RWPE2 (cell line): ENCODE results near the gene SLC37A1.
"Not testable (repeated sequence)": the region's sequence is repeated elsewhere in the genome, so short reads cannot be mapped to it uniquely, and the experiment has no call there.

Experiments used
- ATAC-seq: fragments of 200-7000 bp; cut with Tn5 transposase; 3 replicates; pipeline ENCODE4 v1.9.1; 2021; ENCODE audit warnings: low read depth
- DNase-seq: peaks from one replicate; pipeline ENCODE4 v3.0.0-alpha.2; 2020; ENCODE audit warnings: low spot score
- H3K27ac ChIP-seq: fragments of 450-650 bp; 2 replicates; pipeline ENCODE4 v1.5.1; 2017; ENCODE audit warnings: mild to moderate bottlenecking; ENCODE audit not compliant: poor library complexity, severe bottlenecking
- H3K27me3 ChIP-seq: fragments of 250-450 bp; sonication (Bioruptor Pico); 2 replicates; pipeline ENCODE4 v1.5.1; 2021; ENCODE audit warnings: mild to moderate bottlenecking, moderate library complexity; ENCODE audit not compliant: insufficient read depth, poor library complexity, severe bottlenecking
- H3K36me3 ChIP-seq: fragments of 250-450 bp; sonication (Bioruptor Pico); 2 replicates; pipeline ENCODE4 v1.5.1; 2020; ENCODE audit warnings: low read depth, mild to moderate bottlenecking, moderate library complexity
- H3K4me1 ChIP-seq: fragments of 250-450 bp; sonication (Bioruptor Pico); 2 replicates; pipeline ENCODE4 v1.5.1; 2021; ENCODE audit warnings: mild to moderate bottlenecking, moderate library complexity; ENCODE audit not compliant: insufficient read depth, poor library complexity, severe bottlenecking
- H3K4me3 ChIP-seq: fragments of 250-450 bp; sonication (Bioruptor Pico); 2 replicates; pipeline ENCODE4 v1.5.1; 2021; ENCODE audit warnings: mild to moderate bottlenecking, moderate library complexity; ENCODE audit not compliant: severe bottlenecking
- H3K9me3 ChIP-seq: fragments of 250-450 bp; sonication (Bioruptor Pico); 2 replicates; pipeline ENCODE4 v1.5.1; 2021; ENCODE audit warnings: mild to moderate bottlenecking, moderate library complexity; ENCODE audit not compliant: severe bottlenecking
- CTCF ChIP-seq: fragments of 450-650 bp; IDR thresholded peaks from one replicate; pipeline ENCODE4 v1.5.1; 2017; ENCODE audit warnings: mild to moderate bottlenecking, moderate library complexity; ENCODE audit not compliant: poor library complexity, severe bottlenecking

SLC37A1 gene

GRCh38 chr21:42613756-42614155 is 100.1 kb downstream of the SLC37A1 start:
- no peak overlapping the region for H3K27ac ChIP-seq

DNA sequence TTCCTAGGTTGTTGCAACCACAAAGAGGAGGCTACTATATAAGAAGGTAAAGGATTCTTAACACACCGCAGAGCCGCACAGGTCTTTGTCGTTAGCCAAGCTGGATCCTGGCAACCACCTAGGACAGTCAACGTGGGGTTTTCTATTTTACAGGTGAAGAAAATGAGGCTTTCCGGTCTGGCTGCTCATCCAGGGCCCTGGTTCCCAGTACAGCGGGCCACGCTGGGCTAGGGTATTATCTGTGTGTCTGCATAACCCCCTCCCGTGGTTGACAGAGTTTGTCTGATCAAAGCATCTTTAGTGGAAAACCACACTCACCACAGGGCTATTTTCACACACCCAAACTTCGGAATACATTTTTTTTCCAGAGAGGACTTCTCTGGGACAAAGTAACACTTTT is 100.7 kb downstream of the SLC37A1 start:
- Histone ChIP-seq H3K36me3 (no peaks in the 10 kb centered on the region), H3K4me3 (no peak overlapping the region), H3K27ac (peak overlapping the region; percentile 9), H3K27me3 (peaks cover 5% of the 10 kb centered on the region), H3K4me1 (peaks cover 4% of the 10 kb centered on the region), H3K9me3 (no peaks in the 10 kb centered on the region)
- no peak for TF ChIP-seq CTCF
- ATAC-seq = no peak
- peak; percentile 26 for DNase-seq

More at GRCh38 chr21:42613756-42614155, 100.1 kb downstream of the SLC37A1 start:
- ATAC-seq (no peak), DNase-seq (peak; percentile 25)
- Histone ChIP-seq H3K36me3 (no peaks in the 10 kb centered on the region), H3K27me3 (peaks cover 5% of the 10 kb centered on the region), H3K9me3 (no peaks in the 10 kb centered on the region), H3K4me3 (no peak overlapping the region), H3K4me1 (peaks cover 4% of the 10 kb centered on the region)
- TF ChIP-seq CTCF = no peak

DNA sequence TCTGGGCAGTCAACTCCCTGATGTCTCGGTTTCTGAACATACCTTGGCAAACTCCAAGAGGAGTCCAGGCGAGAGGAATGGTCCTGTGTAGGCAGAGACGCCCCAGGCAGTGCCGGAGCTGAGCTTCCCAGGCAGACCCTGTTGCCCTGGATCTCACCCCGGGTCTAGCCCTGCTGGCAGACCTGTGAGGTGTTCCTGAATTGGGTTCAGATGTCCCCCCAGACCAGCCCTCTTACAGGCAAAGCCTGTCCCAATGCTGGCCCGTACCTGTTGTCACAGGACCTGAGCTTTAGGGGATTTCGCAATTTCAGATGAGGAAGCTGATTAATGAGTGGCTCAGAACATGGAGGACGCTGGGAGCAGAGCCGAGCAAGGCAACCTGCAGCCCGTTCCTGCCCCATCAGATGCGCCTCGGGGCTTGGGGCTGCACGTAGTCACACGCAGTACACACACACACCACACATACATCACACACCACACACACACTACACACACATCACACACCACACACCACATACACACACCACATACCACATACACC is 101.2 kb downstream of the SLC37A1 start:
- H3K9me3 ChIP-seq = no peaks in the 10 kb centered on the region
- H3K27me3 ChIP-seq = peaks cover 5% of the 10 kb centered on the region
- DNase-seq (peak; percentile 76), ATAC-seq (peak; percentile 90)
- H3K27ac ChIP-seq = peak overlapping the region; percentile 9
- H3K4me1 ChIP-seq = peaks cover 4% of the 10 kb centered on the region
- H3K36me3 ChIP-seq = no peaks in the 10 kb centered on the region
- no peak for TF ChIP-seq CTCF
- H3K4me3 ChIP-seq = no peak overlapping the region

DNA sequence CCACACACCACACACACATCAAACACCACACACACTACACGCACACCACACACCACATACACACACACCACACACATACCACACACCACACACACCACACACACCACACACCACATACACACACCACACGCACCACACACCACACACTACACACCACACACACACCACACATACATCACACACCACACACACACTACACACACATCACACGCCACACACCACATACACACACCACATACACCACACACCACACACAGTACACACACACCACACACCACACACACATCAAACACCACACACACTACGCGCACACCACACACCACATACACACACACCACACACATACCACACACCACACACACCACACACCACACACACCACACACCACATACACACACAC is 101.7 kb downstream of the SLC37A1 start:
- not testable (repeated sequence) for H3K27ac ChIP-seq, H3K9me3 ChIP-seq, H3K4me3 ChIP-seq, H3K36me3 ChIP-seq, H3K27me3 ChIP-seq, ATAC-seq, H3K4me1 ChIP-seq, DNase-seq

GRCh38 chr21:42615924-42616323 is 102.3 kb downstream of the SLC37A1 start:
- no peak for TF ChIP-seq CTCF
- H3K4me1 ChIP-seq = peaks cover 4% of the 10 kb centered on the region
- H3K4me3 ChIP-seq = no peak overlapping the region
- H3K9me3 ChIP-seq = no peaks in the 10 kb centered on the region
- no peak overlapping the region for H3K27ac ChIP-seq
- H3K27me3 ChIP-seq = peaks cover 5% of the 10 kb centered on the region
- H3K36me3 ChIP-seq = no peaks in the 10 kb centered on the region
- DNase-seq (no peak), ATAC-seq (no peak)
